Epithelial cell of proximal tubule (primary cell): Measurements from ENCODE around the gene PPP4R3B. TPM values are rescaled to one million over a fixed set of nuclear protein-coding genes. Genes with fewer than 3 reads are reported as not detected.

ENCODE experiments used
- DNase-seq: peaks from one replicate; pipeline ENCODE4 v3.0.0-alpha.2; 2011; ENCODE audit warnings: low read depth
- H3K4me3 ChIP-seq: 2 replicates; pipeline ENCODE4 v1.5.1; 2011; ENCODE audit warnings: low read depth, mild to moderate bottlenecking, low read length
- CTCF ChIP-seq: conservative IDR thresholded peaks from 2 replicates; pipeline ENCODE4 v1.5.1; 2012; ENCODE audit warnings: low read depth, mild to moderate bottlenecking, low read length
- total RNA-seq: library from RNA; depleted of rRNA; stranded (reverse); fragments of >200 nt; gene quantifications from 2 replicates; pipeline ENCODE4 v1.2.3, GENCODE V29; 2015

Gene PPP4R3B
- total RNA-seq, 1 donor from 2014 or later: 43.4 TPM

GRCh38 chr2:55511508-55512124, 105.8 kb downstream of the PPP4R3B start:
- no peak overlapping the region for H3K4me3 ChIP-seq
- peak; percentile 72 for TF ChIP-seq CTCF
- DNase-seq: no peak

GRCh38 chr2:55502590-55503141, 114.8 kb downstream of the PPP4R3B start:
- no peak for DNase-seq
- TF ChIP-seq CTCF: no peak

GRCh38 chr2:55500025-55500424, 117.4 kb downstream of the PPP4R3B start:
- no peak for DNase-seq
- no peak overlapping the region for H3K4me3 ChIP-seq
- TF ChIP-seq CTCF: no peak

More at GRCh38 chr2:55502590-55503141, 114.8 kb downstream of the PPP4R3B start:
- no peak overlapping the region for H3K4me3 ChIP-seq

- no peak overlapping the region for H3K4me3 ChIP-seq
- TF ChIP-seq CTCF: no peak
- no peak for DNase-seq
Observed at GRCh38 chr2:55498582-55498981, 118.8 kb downstream of the PPP4R3B start.

Other genes starting within 250 kb of the PPP4R3B start
- 28.3 and 31.2 TPM in 2 replicates for gene CCDC88A, start 197.8 kb downstream of the PPP4R3B start, total RNA-seq
- gene CFAP36, start 97.9 kb downstream of the PPP4R3B start, total RNA-seq: 10.3 and 19.0 TPM in 2 replicates
- gene PNPT1, start 76.2 kb upstream of the PPP4R3B start, total RNA-seq: 14.9 and 28.9 TPM in 2 replicates